Choroid plexus epithelial cell (primary cell): Measurements from ENCODE around the gene UBE4A.

Experiments
- DNase-seq: peaks from one replicate; pipeline ENCODE4 v3.0.0-alpha.2; 2010; ENCODE audit warnings: low read depth
- H3K4me3 ChIP-seq: 2 replicates; pipeline ENCODE4 v1.5.1; 2011; ENCODE audit warnings: low read depth, mild to moderate bottlenecking, control low read depth, low read length, moderate library complexity
- TF ChIP-seq, protein P1 (sequence below): conservative IDR thresholded peaks from 2 replicates; pipeline ENCODE4 v1.5.1; 2011; ENCODE audit warnings: low read depth, mild to moderate bottlenecking, control low read depth, inconsistent platforms, low read length, moderate library complexity

UBE4A gene

DNA sequence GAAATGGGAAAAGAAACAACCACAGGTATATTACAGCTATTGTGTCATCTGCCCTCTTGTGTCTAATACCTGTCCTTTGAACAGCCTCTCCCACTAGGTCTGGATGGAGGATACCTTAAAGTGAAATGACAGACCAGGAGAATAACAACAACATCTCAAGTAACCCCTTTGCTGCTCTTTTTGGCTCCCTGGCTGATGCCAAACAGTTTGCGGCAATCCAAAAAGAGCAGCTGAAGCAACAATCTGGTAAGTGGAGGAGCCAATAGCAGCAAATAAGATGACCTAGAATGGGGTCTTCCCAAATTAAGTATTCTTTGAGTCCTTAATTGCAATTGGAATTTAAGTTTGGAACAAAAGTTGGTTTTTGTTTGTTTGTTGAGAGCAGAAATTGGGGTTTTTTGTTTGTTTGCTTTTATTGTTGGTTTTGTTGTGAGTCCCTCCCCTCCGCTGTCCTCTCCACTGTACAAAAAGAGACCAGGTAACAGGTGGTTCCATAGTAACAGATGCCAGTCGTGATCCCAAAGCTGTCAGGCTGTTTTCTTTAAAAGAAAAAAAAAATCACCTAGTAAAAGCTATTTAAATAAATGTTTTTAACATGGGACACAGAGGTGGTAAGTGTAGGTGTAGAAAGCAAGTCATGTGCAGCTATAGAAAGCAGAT lies 5.7 kb downstream of the UBE4A start:
- no peak for DNase-seq
- no peak overlapping the region for H3K4me3 ChIP-seq
- TF ChIP-seq, protein P1, sequence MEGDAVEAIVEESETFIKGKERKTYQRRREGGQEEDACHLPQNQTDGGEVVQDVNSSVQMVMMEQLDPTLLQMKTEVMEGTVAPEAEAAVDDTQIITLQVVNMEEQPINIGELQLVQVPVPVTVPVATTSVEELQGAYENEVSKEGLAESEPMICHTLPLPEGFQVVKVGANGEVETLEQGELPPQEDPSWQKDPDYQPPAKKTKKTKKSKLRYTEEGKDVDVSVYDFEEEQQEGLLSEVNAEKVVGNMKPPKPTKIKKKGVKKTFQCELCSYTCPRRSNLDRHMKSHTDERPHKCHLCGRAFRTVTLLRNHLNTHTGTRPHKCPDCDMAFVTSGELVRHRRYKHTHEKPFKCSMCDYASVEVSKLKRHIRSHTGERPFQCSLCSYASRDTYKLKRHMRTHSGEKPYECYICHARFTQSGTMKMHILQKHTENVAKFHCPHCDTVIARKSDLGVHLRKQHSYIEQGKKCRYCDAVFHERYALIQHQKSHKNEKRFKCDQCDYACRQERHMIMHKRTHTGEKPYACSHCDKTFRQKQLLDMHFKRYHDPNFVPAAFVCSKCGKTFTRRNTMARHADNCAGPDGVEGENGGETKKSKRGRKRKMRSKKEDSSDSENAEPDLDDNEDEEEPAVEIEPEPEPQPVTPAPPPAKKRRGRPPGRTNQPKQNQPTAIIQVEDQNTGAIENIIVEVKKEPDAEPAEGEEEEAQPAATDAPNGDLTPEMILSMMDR: no peak

DNA sequence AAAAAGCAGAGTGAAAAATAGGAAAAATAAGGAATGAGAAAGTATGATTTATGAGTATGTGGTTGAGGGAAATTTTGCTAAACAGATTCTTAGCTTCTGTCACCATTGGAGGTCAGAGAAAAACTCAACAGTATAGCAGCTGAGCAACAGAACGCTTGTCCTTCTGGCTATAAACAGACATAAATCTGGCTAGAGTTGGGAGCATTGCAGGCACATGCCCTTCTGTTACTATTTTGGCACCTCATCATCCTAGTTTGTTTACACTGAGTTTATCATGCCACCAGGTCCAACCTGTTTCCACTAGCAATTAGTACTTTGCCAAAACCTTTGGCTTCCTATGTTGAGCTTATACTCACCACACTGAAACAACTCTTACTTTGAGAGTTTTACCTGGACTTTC lies 6.9 kb downstream of the UBE4A start:
- no peak overlapping the region for H3K4me3 ChIP-seq
- DNase-seq: no peak
- TF ChIP-seq, protein P1: no peak

DNA sequence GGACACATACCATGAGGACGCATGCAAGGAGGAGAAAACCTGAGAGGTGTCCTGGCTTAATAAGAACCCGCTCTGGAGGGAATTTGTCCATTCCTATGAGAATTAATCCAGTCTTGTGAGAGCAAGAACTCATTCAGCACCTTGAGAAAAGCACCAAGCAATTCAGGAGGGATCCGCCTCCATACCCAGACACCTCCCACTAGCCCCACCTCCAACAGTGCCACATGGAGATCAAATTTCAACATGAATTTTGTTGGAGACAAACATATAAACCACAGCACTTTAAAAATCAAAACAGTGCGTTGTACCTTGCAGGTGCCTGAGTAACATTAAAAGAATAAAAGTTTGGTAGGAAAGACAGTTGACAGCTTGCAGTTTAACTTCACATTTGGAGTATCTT lies 11.4 kb downstream of the UBE4A start:
- TF ChIP-seq, protein P1: no peak
- no peak for DNase-seq
- H3K4me3 ChIP-seq: no peak overlapping the region

DNA sequence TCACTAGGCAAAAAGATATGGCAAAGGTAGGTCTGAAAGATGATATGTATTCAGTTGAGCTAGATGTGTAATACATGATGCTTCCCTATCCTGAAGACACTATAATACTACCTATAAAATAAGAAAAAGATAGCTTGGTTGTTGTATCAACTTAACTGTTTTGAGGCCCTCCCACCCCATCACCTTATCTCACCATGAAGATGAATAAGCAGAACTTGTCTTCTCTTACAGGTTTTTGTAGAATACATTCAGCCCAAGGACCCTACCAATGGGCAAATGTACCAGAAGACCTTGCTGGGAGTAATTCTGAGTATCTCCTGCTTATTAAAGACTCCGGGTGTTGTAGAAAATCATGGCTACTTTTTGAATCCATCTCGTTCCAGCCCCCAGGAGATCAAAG lies 13.9 kb downstream of the UBE4A start:
- DNase-seq: no peak
- H3K4me3 ChIP-seq: no peak overlapping the region
- TF ChIP-seq, protein P1: no peak

DNA sequence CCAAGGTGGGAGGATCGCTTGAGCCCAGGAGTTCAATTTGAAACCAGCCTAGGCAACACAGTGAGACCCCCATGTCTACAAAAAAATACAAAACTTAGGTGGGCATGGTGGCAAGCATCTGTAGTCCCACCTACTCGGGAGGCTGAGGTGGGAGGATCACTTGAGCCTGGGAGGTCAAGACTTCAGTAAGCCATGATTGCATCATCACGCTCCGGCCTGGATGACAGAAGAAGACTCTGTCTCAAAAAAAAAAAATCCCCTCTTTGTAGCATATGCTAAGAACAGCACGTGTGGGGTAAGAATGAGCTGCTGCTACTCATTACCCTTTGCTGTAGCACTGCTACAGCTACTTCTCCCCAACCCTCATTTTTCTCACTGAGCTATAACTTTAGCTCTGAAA lies 14.5 kb downstream of the UBE4A start:
- no peak overlapping the region for H3K4me3 ChIP-seq
- TF ChIP-seq, protein P1: no peak
- no peak for DNase-seq

DNA sequence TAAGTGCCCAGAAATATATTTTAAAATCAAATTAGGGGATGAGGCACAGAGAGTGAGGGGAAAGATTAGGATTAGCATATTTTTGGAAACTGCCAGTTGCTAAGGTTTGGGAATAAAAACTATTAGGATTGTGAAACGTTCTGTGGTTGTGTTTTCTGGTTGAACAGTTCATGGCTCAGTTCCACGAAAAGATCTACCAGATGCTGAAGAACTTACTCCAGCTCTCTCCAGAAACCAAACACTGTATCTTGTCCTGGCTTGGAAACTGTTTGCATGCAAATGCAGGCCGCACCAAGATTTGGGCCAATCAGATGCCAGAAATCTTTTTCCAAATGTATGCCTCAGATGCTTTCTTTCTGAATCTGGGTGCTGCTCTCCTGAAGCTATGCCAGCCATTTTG lies 15.3 kb downstream of the UBE4A start:
- H3K4me3 ChIP-seq: no peak overlapping the region
- TF ChIP-seq, protein P1: no peak
- peak; percentile 9 for DNase-seq

DNA sequence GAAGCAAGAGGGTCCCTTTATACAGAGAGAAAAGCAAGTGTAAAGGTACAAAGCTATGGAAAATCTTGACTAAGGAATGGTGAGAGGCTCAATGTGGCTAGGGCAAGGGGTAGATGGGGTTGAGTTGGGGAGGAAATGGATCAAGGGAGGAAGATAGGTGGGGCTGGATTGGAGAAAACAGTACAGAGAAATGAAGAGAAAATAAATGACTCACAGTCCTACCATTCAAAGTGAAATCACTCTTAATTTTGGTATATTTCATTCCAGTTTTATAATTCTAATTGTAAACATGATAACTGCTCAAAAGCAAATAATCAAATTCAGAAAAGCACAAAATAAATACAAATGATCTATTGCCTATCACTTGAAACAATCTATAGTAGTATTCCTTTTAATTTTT lies 16.6 kb downstream of the UBE4A start:
- DNase-seq: no peak
- TF ChIP-seq, protein P1: no peak
- H3K4me3 ChIP-seq: no peak overlapping the region
